Retinal pigment epithelial cell (primary cell): ENCODE measurements around the gene CFAP119.

ENCODE experiments used
- DNase-seq: peaks from one replicate; pipeline ENCODE4 v3.0.0-alpha.2; 2010; ENCODE audit warnings: low read depth
- H3K4me3 ChIP-seq: 2 replicates; pipeline ENCODE4 v1.5.1; 2011; ENCODE audit warnings: mild to moderate bottlenecking, low read length, control low read depth, moderate library complexity
- TF ChIP-seq, protein P1 (sequence below): conservative IDR thresholded peaks from 2 replicates; pipeline ENCODE4 v1.5.1; 2011; ENCODE audit warnings: low read depth, low read length, control low read depth, inconsistent platforms

Gene CFAP119

DNA sequence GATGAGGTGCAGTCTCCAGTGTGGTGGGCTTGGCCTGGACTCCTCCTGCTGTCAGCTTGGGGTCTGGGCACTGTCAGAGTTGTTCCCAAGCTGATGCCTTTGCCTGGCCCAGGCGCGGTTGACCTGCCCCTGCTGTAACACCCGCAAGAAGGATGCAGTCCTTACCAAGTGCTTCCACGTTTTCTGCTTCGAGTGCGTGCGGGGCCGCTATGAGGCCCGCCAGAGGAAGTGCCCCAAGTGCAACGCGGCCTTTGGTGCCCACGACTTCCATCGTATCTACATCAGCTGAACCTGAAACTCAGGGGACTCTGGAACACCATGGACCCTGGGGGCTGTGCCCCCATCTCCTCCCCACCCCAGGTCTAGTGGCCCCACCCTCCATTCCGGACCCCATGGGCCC, 12.0 kb upstream of the CFAP119 start:
- no peak overlapping the region for H3K4me3 ChIP-seq
- DNase-seq: no peak
- TF ChIP-seq, protein P1, sequence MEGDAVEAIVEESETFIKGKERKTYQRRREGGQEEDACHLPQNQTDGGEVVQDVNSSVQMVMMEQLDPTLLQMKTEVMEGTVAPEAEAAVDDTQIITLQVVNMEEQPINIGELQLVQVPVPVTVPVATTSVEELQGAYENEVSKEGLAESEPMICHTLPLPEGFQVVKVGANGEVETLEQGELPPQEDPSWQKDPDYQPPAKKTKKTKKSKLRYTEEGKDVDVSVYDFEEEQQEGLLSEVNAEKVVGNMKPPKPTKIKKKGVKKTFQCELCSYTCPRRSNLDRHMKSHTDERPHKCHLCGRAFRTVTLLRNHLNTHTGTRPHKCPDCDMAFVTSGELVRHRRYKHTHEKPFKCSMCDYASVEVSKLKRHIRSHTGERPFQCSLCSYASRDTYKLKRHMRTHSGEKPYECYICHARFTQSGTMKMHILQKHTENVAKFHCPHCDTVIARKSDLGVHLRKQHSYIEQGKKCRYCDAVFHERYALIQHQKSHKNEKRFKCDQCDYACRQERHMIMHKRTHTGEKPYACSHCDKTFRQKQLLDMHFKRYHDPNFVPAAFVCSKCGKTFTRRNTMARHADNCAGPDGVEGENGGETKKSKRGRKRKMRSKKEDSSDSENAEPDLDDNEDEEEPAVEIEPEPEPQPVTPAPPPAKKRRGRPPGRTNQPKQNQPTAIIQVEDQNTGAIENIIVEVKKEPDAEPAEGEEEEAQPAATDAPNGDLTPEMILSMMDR: no peak

DNA sequence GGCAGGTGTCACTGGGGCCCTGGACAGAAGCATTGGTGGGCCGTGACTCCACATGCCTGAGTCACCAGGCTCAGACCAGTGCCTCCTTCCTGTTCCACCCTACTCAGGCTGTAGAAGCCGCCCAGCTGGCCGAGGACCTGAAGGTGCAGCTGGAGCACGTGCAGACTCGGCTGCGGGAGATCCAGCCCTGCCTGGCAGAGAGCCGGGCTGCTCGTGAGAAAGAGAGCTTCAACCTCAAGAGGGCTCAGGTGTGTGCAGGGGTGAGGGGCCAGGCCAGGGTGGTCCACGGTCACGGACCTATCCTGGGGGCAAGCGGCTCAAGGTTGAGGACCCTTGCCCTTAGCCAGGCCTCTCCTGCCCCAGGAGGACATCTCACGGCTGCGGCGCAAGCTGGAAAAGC, 9.9 kb upstream of the CFAP119 start:
- TF ChIP-seq, protein P1: no peak
- DNase-seq: no peak
- H3K4me3 ChIP-seq: no peak overlapping the region

DNA sequence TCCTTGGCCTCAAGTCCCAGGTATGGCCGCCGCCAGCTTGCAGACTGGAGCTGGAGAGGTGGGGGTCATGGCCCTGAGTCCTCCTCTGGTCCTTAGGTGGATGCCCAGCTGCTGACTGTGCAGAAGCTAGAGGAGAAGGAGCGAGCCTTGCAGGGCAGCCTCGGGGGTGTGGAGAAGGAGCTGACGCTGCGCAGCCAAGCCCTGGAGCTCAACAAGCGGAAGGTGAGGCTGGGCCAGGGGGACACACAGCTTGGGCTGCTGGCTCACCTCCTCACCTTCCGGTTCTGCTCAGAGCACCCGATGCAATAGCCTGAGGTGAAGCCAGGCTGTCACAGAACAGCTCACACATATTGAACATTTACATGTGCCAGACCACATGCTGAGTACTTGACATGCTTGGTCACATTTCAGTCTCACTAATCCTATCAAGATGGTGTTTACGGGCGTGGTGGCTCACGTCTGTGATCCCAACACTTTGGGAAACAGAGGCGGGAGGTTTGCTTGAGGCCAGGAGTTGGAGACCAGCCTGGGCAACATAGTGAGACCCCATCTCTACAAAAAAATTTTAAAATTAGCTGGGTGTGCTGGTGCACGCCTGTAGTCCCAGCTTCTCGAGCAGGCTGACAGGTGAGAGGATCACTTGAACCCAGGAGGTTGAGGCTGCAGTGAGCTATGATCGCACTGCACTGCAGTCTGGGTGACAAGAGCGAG, 7.7 kb upstream of the CFAP119 start:
- DNase-seq: no peak
- H3K4me3 ChIP-seq: no peak overlapping the region
- TF ChIP-seq, protein P1: no peak

DNA sequence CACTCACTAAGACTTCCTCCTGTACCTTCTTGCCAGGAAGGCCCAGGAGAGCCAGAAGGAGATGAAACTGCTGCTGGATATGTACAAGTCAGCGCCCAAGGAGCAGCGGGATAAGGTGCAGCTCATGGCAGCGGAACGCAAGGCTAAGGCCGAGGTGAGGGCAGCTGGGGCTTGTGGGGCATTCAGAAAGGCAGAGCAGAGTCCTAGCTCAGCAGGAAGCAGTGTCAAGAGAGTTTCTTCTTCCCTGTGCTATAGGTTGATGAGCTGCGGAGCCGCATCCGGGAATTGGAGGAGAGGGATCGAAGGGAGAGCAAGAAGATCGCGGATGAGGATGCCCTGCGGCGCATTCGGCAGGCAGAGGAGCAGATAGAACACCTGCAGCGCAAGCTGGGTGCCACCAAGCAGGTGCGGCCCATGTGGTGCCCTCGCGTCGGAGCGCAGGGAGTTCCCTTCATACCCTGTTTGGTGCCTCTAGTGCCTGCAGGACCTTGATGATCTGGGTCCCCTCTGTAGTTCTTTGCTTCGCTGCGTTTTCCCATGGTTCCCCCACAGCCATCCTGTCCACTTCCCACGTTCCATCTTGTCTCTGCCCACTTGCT, 6.8 kb upstream of the CFAP119 start:
- TF ChIP-seq, protein P1: no peak
- H3K4me3 ChIP-seq: no peak overlapping the region
- no peak for DNase-seq

DNA sequence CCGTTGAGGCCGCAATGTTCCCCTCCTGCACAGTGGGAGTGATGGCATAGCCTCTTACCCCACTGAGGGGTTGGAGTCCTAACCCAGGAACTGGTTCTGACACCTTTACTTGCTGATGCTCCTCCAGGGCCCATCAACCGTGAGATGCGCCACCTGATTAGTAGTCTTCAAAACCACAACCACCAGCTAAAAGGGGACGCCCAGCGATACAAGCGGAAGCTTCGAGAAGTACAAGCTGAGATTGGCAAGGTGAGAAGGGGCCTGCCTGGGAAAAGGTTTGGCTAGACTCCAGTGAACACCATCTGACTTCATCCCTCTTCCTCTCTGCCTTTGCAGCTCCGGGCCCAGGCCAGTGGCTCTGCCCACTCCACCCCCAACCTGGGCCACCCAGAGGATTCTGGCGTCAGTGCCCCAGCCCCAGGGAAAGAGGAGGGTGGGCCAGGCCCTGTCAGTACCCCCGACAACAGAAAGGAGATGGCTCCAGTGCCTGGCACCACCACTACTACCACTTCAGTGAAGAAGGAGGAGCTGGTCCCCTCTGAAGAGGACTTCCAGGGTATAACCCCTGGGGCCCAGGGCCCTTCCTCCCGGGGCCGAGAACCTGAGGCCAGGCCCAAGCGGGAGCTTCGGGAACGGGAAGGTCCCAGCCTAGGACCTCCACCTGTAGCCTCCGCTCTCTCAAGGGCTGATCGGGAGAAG, 6.1 kb upstream of the CFAP119 start:
- no peak overlapping the region for H3K4me3 ChIP-seq
- TF ChIP-seq, protein P1: no peak
- no peak for DNase-seq

DNA sequence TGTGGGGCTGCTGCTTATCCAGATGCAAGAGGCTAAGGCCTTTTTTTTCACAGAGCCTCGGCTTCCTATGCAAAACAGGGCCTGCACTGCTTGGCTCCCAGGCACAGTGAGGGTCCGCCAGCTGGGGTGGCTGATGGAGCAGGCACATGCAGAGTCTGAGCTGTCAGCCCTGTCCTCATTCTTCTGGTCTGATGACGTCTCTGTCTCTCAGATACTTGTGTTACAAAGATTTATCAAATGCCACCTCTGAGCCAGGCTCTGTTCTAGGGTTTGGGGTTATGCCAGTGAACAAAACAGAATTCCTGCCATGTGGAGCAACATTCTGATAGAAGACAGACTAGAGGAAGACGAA, 5.0 kb upstream of the CFAP119 start:
- TF ChIP-seq, protein P1: no peak
- no peak overlapping the region for H3K4me3 ChIP-seq
- DNase-seq: no peak
